ENCODE results near the gene TAGLN3. TPM values are rescaled to one million over a fixed set of nuclear protein-coding genes. Genes with fewer than 3 reads are reported as not detected.

Gene TAGLN3
- total RNA-seq, 1 donor from 2014 or later, result 0.74 TPM

DNA sequence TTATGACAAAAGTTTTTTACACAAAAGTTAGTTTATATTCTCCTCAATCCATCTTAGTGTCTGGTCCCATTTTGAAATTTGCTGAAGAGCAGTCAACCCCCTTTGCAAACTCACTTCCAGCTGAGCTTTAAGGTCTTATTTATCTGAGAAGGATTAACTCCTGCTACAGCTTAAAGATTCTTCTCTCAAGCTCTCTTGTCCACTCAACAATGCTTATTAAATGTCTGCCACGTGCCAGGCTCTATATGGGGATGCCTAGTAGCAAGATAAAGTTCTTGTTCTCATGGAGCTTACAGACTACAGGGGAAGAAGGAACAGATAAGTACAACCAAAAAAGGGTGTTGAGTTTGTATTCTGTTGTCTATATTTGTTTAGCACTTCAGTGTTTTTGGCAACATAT is 54.5 kb downstream of the TAGLN3 start:
- Histone ChIP-seq H3K4me1 (no peaks in the 10 kb centered on the region), H3K36me3 (no peaks in the 10 kb centered on the region), H3K27ac (replicated peaks) (no peak overlapping the region), H3K27me3 (ENCODE audit: low read depth) (peaks cover 24% of the 10 kb centered on the region), H3K9me3 (replicated peaks) (no peaks in the 10 kb centered on the region), H3K4me3 (no peak overlapping the region)
- no peak for DNase-seq
- TF ChIP-seq, protein P1, sequence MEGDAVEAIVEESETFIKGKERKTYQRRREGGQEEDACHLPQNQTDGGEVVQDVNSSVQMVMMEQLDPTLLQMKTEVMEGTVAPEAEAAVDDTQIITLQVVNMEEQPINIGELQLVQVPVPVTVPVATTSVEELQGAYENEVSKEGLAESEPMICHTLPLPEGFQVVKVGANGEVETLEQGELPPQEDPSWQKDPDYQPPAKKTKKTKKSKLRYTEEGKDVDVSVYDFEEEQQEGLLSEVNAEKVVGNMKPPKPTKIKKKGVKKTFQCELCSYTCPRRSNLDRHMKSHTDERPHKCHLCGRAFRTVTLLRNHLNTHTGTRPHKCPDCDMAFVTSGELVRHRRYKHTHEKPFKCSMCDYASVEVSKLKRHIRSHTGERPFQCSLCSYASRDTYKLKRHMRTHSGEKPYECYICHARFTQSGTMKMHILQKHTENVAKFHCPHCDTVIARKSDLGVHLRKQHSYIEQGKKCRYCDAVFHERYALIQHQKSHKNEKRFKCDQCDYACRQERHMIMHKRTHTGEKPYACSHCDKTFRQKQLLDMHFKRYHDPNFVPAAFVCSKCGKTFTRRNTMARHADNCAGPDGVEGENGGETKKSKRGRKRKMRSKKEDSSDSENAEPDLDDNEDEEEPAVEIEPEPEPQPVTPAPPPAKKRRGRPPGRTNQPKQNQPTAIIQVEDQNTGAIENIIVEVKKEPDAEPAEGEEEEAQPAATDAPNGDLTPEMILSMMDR (IDR thresholded peaks at IDR 0.05; ENCODE audit: borderline replicate concordance), result no peak
- intact Hi-C loops (cut with micrococcal nuclease), result no loop called here

DNA sequence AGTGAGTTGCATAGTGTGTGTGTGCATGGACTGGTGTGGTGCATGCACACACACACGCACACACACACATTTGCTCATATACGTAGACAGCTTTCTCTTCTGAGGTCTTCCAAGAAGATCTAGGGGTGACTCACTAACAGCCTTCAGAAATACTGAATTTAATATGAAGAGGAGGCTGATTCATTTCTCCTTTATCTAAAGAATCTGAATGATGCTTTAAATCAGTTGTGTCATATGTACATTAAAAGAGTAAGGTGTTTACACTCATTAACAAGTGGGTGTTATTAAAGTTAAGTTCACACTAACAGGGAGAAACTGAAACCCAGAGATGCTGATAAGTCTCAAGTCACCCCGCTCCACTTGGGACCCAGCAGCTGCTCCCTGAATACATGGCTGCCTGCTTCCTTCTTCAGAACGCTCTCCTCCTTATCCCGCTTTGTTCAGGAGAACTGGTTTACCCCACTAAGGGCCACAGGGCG is 57.8 kb downstream of the TAGLN3 start:
- Histone ChIP-seq H3K27ac (replicated peaks) (no peak overlapping the region), H3K4me3 (no peak overlapping the region), H3K27me3 (ENCODE audit: low read depth) (peaks cover 22% of the 10 kb centered on the region), H3K9me3 (replicated peaks) (no peaks in the 10 kb centered on the region), H3K4me1 (no peaks in the 10 kb centered on the region), H3K36me3 (no peaks in the 10 kb centered on the region)
- TF ChIP-seq, protein P1 (IDR thresholded peaks at IDR 0.05; ENCODE audit: borderline replicate concordance), result no peak
- no peak for DNase-seq
- intact Hi-C loops (cut with micrococcal nuclease), result no loop called here

DNA sequence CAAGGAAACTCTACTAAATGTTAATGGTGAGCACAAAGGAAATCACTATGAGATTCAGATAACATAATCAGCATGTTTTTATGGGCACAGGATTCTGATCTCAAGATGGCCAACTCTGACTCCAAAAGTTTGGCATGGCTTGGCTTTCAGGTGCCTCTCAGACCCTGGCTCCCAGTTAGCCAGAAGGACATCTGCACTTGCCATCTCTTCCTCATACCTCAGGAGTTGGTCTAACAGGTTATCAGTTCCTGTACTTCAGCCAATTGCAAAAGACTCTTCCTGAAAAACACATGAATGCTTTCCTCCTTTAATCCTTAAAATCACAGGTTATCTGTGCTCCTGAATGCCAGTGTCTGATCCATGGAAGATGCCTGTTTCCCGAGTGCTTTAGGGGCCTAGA is 60.8 kb downstream of the TAGLN3 start:
- TF ChIP-seq, protein P1 (IDR thresholded peaks at IDR 0.05; ENCODE audit: borderline replicate concordance), result no peak
- Histone ChIP-seq H3K27ac (replicated peaks) (no peak overlapping the region), H3K4me1 (no peaks in the 10 kb centered on the region), H3K36me3 (no peaks in the 10 kb centered on the region), H3K27me3 (ENCODE audit: low read depth) (peaks cover 15% of the 10 kb centered on the region), H3K4me3 (no peak overlapping the region), H3K9me3 (replicated peaks) (no peaks in the 10 kb centered on the region)
- no peak for DNase-seq
- intact Hi-C loops (cut with micrococcal nuclease), result no loop called here

DNA sequence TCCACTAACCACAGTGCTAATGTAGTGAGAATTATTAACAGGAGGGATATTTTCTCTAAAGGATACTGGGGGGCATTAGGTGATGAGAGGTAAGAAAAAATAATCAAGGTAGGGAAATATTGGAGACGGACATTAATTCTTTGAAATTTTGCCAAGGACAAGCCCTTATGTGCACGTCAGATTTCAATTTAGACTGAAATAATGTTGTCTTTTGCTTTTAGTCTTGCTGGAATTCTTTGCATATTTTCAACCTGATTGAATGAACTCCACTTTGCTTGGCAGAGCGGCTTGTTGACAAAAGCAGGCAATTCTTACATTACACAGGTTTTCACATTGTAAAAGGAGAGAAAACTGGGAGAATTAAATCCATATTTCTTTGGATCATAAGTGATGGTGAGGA is 62.4 kb downstream of the TAGLN3 start:
- no peak for DNase-seq
- Histone ChIP-seq H3K4me3 (no peak overlapping the region), H3K9me3 (replicated peaks) (no peaks in the 10 kb centered on the region), H3K36me3 (no peaks in the 10 kb centered on the region), H3K27me3 (ENCODE audit: low read depth) (peaks cover 9% of the 10 kb centered on the region), H3K4me1 (no peaks in the 10 kb centered on the region), H3K27ac (replicated peaks) (no peak overlapping the region)
- intact Hi-C loops (cut with micrococcal nuclease), result no loop called here
- TF ChIP-seq, protein P1 (IDR thresholded peaks at IDR 0.05; ENCODE audit: borderline replicate concordance), result no peak

Other genes with a start within 250 kb of the TAGLN3 start
- gene PHLDB2, start 139.7 kb upstream of the TAGLN3 start, total RNA-seq, result 89.3 TPM
- 62.7 TPM for gene ABHD10, start 19.9 kb upstream of the TAGLN3 start, total RNA-seq
- not detected for gene TMPRSS7, start 35.8 kb downstream of the TAGLN3 start, total RNA-seq
- 2.4 TPM for gene C3orf52, start 87.5 kb downstream of the TAGLN3 start, total RNA-seq
- 0.25 TPM for gene GCSAM, start 134.3 kb downstream of the TAGLN3 start, total RNA-seq

Data from left ventricle myocardium inferior (tissue), 1 donor.